SK-N-SH treated with all-trans-retinoic acid at 6 μM for 48 hours (cell line): ENCODE results near the gene DARS2.

Experiments
- ATAC-seq: fragments of 200-7000 bp; cut with Tn5 transposase; 3 replicates; pipeline ENCODE4 v1.9.1; 2020; ENCODE audit warnings: mild to moderate bottlenecking, moderate library complexity
- ARNTL ChIP-seq: fragments of 450-650 bp; formaldehyde crosslinking; IDR thresholded peaks from 2 replicates; pipeline ENCODE4 v1.5.0; 2020; ENCODE audit warnings: low read depth, mild to moderate bottlenecking, moderate library complexity, borderline replicate concordance
- BACH2 ChIP-seq: fragments of 250-450 bp; sonication (Bioruptor Pico); IDR thresholded peaks from 2 replicates; pipeline ENCODE4 v1.9.0; 2021; ENCODE audit warnings: mild to moderate bottlenecking, borderline replicate concordance
- CSDC2 ChIP-seq: fragments of 250-450 bp; sonication (Bioruptor Pico); IDR thresholded peaks from 2 replicates; pipeline ENCODE4 v1.5.0; 2020; ENCODE audit warnings: mild to moderate bottlenecking, moderate library complexity
- ESRRG ChIP-seq: fragments of 250-450 bp; sonication (Bioruptor Pico); IDR thresholded peaks from 2 replicates; pipeline ENCODE4 v1.6.1; 2021; ENCODE audit warnings: mild to moderate bottlenecking
- OSR1 ChIP-seq: fragments of 250-450 bp; sonication (Bioruptor Pico); IDR thresholded peaks from 2 replicates; pipeline ENCODE4 v1.8.0; 2022; ENCODE audit warnings: moderate library complexity, mild to moderate bottlenecking, inconsistent platforms
- RARB ChIP-seq: fragments of 250-450 bp; sonication (Bioruptor Pico); IDR thresholded peaks from 2 replicates; pipeline ENCODE4 v1.8.0; 2021; ENCODE audit warnings: mild to moderate bottlenecking, moderate library complexity
- SNAI2 ChIP-seq: fragments of 250-450 bp; sonication (Bioruptor Pico); IDR thresholded peaks from 2 replicates; pipeline ENCODE4 v1.5.0; 2020; ENCODE audit warnings: mild to moderate bottlenecking, moderate library complexity
- TOX ChIP-seq: fragments of 250-450 bp; sonication (Bioruptor Pico); IDR thresholded peaks from 2 replicates; pipeline ENCODE4 v1.8.0; 2021; ENCODE audit warnings: mild to moderate bottlenecking, moderate library complexity, borderline replicate concordance
- ZFP3 ChIP-seq: fragments of 250-450 bp; sonication (Bioruptor Pico); IDR thresholded peaks from 2 replicates; pipeline ENCODE4 v1.5.0; 2020; ENCODE audit warnings: mild to moderate bottlenecking, moderate library complexity
- ZNF565 ChIP-seq: fragments of 450-650 bp; formaldehyde crosslinking; conservative IDR thresholded peaks from 2 replicates; pipeline ENCODE4 v1.5.0; 2020; ENCODE audit warnings: low read depth, mild to moderate bottlenecking, moderate library complexity
- TF ChIP-seq, protein P1 (sequence below): fragments of 250-450 bp; sonication (Bioruptor Pico); IDR thresholded peaks from 2 replicates; pipeline ENCODE4 v1.5.1; 2021; ENCODE audit warnings: mild to moderate bottlenecking, moderate library complexity
- TF ChIP-seq, protein P2 (sequence below): fragments of 250-450 bp; sonication (Bioruptor Pico); IDR thresholded peaks from 2 replicates; pipeline ENCODE4 v1.8.0; 2021; ENCODE audit warnings: low read depth, mild to moderate bottlenecking, moderate library complexity, borderline replicate concordance
- TF ChIP-seq, protein P3 (sequence below): fragments of 250-450 bp; sonication (Bioruptor Pico); IDR thresholded peaks from 2 replicates; pipeline ENCODE4 v1.5.1; 2020; ENCODE audit warnings: low read depth, mild to moderate bottlenecking, moderate library complexity
- TF ChIP-seq, protein P4 (sequence below): fragments of 250-450 bp; sonication (Bioruptor Pico); IDR thresholded peaks from 2 replicates; pipeline ENCODE4 v1.8.0; 2020; ENCODE audit warnings: mild to moderate bottlenecking, moderate library complexity, borderline replicate concordance
- TF ChIP-seq, protein P5 (sequence below): fragments of 250-450 bp; sonication (Bioruptor Pico); IDR thresholded peaks from 2 replicates; pipeline ENCODE4 v1.5.0; 2020; ENCODE audit warnings: mild to moderate bottlenecking, moderate library complexity

The DARS2 gene

DNA sequence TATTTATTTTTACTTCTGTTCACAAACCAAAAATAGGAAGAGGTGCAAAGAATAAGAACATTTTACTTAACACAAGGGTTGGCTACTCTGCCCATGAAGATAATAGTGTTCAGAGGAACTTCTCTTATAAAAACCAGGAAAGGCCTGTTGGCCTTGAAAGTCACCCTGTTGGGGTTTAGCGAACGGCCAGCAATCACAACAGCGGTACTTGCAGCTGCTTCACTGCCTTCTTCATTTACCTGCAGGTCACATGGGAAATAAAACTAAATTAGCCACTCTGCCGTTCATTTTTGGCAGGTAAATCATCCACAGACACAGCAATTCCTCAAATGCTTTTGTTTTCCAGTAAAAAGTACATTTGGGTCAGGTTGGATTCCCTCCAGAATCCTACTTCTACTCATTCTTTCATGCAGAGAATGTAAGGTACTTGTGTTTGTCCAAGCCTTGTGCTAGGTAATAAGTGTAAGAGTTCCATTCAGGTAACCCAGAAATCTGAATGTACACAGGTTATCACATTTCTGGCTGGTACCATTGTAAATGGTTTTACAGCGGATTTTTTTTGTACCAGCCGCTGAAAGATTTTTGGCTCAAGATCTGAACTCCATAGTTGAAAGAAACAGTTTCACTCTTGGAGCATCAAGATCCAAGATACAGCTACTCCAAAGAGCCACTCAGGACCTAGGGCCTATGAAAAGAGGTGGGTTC, 79.5 kb downstream of the DARS2 start:
- TF ChIP-seq CSDC2 (CRISPR knock-in tag) = no peak
- TF ChIP-seq ESRRG (CRISPR knock-in tag) = no peak
- TF ChIP-seq, protein P1, sequence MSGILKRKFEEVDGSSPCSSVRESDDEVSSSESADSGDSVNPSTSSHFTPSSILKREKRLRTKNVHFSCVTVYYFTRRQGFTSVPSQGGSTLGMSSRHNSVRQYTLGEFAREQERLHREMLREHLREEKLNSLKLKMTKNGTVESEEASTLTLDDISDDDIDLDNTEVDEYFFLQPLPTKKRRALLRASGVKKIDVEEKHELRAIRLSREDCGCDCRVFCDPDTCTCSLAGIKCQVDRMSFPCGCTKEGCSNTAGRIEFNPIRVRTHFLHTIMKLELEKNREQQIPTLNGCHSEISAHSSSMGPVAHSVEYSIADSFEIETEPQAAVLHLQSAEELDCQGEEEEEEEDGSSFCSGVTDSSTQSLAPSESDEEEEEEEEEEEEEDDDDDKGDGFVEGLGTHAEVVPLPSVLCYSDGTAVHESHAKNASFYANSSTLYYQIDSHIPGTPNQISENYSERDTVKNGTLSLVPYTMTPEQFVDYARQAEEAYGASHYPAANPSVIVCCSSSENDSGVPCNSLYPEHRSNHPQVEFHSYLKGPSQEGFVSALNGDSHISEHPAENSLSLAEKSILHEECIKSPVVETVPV (CRISPR knock-in tag) = no peak
- TF ChIP-seq BACH2 (CRISPR knock-in tag) = no peak
- TF ChIP-seq, protein P2, sequence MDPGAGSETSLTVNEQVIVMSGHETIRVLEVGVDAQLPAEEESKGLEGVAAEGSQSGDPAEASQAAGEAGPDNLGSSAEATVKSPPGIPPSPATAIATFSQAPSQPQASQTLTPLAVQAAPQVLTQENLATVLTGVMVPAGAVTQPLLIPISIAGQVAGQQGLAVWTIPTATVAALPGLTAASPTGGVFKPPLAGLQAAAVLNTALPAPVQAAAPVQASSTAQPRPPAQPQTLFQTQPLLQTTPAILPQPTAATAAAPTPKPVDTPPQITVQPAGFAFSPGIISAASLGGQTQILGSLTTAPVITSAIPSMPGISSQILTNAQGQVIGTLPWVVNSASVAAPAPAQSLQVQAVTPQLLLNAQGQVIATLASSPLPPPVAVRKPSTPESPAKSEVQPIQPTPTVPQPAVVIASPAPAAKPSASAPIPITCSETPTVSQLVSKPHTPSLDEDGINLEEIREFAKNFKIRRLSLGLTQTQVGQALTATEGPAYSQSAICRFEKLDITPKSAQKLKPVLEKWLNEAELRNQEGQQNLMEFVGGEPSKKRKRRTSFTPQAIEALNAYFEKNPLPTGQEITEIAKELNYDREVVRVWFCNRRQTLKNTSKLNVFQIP (CRISPR knock-in tag) = no peak
- TF ChIP-seq ARNTL (CRISPR knock-in tag) = no peak
- TF ChIP-seq TOX (CRISPR knock-in tag) = no peak
- no peak for TF ChIP-seq ZNF565
- TF ChIP-seq, protein P3, sequence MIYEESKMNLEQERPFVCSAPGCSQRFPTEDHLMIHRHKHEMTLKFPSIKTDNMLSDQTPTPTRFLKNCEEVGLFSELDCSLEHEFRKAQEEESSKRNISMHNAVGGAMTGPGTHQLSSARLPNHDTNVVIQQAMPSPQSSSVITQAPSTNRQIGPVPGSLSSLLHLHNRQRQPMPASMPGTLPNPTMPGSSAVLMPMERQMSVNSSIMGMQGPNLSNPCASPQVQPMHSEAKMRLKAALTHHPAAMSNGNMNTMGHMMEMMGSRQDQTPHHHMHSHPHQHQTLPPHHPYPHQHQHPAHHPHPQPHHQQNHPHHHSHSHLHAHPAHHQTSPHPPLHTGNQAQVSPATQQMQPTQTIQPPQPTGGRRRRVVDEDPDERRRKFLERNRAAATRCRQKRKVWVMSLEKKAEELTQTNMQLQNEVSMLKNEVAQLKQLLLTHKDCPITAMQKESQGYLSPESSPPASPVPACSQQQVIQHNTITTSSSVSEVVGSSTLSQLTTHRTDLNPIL = no peak
- TF ChIP-seq RARB = no peak
- TF ChIP-seq SNAI2 (CRISPR knock-in tag) = no peak
- TF ChIP-seq, protein P4, sequence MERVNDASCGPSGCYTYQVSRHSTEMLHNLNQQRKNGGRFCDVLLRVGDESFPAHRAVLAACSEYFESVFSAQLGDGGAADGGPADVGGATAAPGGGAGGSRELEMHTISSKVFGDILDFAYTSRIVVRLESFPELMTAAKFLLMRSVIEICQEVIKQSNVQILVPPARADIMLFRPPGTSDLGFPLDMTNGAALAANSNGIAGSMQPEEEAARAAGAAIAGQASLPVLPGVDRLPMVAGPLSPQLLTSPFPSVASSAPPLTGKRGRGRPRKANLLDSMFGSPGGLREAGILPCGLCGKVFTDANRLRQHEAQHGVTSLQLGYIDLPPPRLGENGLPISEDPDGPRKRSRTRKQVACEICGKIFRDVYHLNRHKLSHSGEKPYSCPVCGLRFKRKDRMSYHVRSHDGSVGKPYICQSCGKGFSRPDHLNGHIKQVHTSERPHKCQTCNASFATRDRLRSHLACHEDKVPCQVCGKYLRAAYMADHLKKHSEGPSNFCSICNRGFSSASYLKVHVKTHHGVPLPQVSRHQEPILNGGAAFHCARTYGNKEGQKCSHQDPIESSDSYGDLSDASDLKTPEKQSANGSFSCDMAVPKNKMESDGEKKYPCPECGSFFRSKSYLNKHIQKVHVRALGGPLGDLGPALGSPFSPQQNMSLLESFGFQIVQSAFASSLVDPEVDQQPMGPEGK (CRISPR knock-in tag) = no peak
- TF ChIP-seq, protein P5, sequence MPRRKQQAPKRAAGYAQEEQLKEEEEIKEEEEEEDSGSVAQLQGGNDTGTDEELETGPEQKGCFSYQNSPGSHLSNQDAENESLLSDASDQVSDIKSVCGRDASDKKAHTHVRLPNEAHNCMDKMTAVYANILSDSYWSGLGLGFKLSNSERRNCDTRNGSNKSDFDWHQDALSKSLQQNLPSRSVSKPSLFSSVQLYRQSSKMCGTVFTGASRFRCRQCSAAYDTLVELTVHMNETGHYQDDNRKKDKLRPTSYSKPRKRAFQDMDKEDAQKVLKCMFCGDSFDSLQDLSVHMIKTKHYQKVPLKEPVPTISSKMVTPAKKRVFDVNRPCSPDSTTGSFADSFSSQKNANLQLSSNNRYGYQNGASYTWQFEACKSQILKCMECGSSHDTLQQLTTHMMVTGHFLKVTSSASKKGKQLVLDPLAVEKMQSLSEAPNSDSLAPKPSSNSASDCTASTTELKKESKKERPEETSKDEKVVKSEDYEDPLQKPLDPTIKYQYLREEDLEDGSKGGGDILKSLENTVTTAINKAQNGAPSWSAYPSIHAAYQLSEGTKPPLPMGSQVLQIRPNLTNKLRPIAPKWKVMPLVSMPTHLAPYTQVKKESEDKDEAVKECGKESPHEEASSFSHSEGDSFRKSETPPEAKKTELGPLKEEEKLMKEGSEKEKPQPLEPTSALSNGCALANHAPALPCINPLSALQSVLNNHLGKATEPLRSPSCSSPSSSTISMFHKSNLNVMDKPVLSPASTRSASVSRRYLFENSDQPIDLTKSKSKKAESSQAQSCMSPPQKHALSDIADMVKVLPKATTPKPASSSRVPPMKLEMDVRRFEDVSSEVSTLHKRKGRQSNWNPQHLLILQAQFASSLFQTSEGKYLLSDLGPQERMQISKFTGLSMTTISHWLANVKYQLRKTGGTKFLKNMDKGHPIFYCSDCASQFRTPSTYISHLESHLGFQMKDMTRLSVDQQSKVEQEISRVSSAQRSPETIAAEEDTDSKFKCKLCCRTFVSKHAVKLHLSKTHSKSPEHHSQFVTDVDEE (CRISPR knock-in tag) = no peak
- no peak for TF ChIP-seq ZFP3 (CRISPR knock-in tag)
- TF ChIP-seq OSR1 (CRISPR knock-in tag) = no peak
- no peak for ATAC-seq
